UCSD-AML1 (cell line): Measurements from ENCODE around the gene EXO1.
"Not testable (repeated sequence)": the region's sequence is repeated elsewhere in the genome, so short reads cannot be mapped to it uniquely, and the experiment has no call there.

ENCODE experiments used
- DNase-seq: peaks from one replicate; lab custom pipeline; 2025; ENCODE audit not compliant: unreplicated experiment; lab: John Stamatoyannopoulos, UW

The EXO1 gene

DNA sequence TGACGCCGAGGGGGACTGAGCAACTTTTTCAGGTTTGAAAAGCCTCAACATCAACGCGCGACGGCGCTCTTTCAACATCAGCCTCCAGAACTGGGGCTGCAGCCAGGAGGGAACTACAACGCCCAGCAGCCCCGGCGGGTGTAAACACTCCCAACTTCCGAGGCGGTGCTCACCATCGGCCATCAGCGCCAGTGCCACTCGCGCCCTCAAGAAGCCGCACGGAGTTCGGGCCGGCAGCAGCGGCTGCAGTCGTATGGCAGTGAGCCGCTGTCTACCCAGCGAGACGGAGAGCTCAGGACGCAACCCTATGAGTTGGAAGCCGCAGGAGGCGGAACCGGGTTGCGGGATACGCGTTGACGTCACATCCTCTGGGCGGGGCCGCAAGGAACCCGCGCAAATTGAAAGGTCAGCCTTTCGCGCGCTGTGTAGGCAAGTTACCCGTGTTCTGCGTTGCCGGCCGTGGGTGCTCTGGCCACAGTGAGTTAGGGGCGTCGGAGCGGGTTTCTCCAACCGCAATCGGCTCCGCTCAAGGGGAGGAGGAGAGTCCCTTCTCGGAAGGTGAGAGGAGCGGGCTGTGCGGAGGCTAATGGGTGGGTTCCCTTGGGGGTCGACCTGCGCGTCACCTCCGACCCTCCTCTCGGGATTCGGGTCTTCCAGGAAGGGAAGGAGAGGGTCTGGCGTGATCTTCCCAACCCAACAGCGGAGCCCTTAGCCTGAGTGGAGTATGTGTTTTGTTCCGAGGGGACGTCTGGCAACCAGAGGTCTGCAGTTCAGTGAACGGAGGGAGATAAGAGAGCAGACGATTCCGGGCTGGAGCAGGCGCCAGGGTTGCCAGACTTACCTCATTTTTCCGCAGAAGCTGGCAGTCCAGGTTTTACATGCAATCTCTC lies at the start of gene EXO1:
Gene EXO1, plus strand, starts transcription at position 409 of the 890 bp plus-strand sequence. CDS start 2,222 bp downstream, outside the sequence.
- peak; percentile 95 for DNase-seq

DNA sequence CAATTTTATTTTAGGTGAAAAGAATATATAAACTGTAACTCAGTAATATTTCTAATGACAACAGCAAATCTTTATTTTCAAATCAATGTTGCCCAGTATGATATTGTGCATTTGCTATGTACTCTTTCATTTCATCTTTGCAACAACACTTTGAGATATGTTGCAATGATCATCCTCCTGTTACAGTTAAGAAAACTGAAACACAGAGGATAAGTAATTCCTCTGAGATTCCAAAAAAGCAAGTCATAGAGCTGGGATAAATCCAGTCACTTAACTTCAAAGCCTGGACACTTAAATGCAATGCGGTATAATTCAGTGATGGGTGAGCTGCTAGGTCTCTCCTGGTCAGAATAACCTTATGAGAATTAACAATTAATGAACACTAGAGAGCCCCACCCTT lies 48.6 kb upstream of the EXO1 start:
- DNase-seq: no peak

DNA sequence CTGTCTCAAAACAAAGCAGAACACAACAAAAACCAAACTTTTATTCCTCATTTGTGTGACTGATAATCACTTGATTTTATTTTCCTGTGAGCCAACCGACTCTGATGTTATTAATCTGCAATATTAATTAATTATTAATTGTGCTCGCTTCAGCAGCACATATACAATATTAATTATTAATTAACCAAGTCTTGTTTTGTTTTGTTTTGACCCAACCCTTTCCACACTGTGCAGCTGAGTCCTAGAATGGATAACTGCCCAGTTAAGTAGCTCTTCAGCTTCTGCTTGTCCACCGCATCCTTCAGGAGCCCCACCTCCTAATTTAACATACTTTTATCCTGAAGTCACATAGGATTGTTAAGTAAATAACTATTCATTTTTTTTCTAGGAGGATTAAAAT lies 47.4 kb upstream of the EXO1 start:
- no peak for DNase-seq

DNA sequence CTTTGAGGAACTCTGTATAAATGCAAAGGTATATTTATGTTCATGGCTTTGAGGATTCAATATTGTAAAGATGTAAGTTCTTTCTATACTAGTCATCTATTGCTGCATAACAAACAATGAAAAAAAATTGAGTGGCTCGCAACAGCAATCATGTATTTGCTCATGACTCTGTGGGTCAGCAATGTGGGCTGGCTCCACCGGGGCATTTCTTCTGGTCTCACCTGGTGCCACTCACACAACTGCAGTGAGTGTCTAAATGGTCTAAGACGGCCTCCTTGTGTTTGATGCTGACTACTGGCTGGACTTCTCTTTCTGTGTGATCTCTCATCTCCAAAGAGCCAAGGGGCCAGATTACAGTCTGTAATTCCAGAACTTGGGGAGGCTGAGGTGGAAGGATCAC lies 45.1 kb upstream of the EXO1 start:
- DNase-seq: no peak

DNA sequence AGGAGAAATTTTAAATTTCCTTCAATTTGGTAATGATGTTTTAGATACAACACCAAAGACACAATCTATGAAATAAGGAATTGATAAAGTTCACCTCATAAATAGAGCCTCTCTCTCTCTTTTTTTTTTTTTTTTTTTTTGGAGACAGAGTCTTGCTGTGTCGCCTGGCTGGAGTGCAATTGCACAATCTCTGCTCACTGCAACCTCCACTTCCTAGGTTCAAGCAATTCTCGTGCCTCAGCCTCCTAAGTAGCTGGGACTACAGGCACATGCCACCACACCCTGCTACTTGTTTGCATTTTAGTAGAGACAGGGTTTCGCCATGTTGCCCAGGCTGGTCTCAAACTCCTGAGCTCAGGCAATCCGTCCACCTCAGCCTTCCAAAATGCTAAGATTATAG lies 43.3 kb upstream of the EXO1 start:
- DNase-seq: not testable (repeated sequence)

DNA sequence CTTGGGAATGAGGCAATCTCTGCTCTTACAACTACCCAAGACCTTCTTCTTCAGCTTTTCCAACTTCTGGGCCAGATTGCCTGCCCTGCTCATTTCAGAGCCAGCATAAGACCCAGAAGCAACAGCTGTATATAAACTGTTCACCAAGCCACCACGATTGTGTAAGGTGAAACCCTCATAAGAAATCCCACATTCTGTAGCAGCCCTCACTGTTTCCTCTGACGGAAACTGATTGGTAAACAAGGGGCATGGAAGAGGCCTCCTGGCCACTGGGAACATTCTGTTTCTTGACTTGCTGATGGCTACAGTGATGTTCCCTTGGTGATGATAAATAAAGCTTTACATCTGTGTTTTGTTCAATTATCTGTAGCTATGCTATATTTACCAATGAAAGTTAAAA lies 39.7 kb upstream of the EXO1 start:
- DNase-seq: no peak

DNA sequence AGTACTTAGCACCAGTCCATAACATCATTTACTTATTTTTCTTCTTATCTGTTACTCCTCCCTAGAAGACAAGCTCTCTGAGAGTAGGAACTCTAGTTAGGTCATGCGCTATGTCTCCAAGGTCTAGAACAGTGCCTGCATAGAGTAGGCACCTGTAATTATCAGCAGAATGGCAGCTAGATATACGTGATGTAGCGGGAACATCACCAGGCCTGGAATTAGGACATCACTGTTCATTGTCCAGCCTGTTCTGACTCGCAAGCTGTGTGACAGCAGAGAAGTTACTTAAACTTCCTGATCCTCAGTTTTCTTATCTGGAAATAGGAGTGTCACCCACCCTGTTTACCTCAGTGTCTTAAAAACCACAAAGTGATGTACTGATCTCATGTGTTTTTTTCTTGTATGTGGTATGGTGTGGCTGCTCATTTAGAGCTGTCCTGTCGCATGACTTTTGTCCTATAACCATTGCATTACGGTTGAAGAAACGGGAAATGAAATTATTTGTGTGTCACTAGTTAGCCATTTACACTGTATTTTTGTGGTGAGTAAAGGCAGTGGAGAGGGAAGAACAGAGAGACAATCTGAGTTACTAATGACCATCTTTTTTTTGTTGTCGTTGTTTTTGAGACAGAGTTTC lies 37.1 kb upstream of the EXO1 start:
- no peak for DNase-seq

DNA sequence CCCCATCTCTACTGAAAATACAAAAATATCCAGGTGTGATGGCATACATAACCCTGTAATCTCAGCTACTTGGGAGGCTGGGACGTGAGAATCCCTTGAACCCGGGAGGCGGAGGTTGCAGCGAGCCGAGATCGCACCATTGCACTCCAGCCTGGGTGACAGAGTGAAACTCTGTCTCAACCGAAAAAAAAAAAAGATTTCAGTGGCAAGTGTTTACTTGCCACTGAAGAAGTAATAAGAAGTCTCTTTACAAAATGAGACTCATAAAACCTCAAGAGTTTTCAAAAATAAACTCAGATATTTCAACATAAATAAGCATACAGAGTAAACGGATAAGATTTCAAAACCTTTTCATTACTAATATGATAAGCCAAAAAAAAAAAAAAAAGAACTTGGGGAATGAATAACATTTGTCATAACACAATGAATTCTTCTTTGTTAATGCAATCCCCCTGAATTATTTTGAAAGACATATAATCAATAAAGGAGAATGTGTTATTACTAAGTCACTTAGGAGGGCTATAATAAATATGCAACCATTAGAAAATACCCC lies 34.2 kb upstream of the EXO1 start:
- DNase-seq: no peak

DNA sequence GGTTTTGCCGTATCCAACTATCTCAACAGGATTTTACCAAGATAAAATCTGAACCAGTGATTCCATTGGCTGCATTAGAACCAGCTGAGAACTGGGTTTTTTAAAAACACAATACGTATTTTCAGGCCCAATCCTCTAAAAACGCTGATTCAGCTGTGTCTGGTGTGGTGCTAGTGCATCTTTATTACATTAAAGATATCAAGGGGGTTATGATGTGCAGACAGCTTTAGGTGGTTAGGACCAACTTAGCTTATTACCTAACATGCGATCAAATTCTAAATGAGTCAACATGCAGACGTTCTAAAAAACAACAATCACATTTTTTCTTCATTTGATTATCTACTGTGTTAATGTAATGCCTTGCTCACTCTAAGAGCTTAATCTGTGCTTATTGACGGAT lies 32.0 kb upstream of the EXO1 start:
- DNase-seq: no peak

DNA sequence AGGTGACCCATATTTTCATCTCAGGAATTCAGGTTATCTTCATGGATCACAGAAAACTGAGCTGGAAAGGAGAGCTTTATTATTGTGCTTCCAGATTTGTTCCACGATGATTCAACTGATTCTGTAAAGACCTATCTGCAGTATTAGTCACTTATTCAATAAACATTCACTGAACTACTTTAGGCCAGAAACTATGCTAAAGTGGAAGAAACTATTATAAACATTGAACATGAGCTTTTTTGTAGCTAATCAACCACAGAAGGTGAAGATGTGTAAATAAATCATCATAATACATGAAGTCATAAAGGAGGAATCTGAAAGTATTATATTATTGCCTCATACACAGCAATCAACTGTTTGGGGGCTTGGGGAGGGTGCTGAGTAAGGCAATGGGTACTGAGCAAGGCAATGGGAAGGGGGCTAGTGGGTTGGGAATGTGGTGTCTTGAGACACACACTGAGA lies 30.6 kb upstream of the EXO1 start:
- no peak for DNase-seq

DNA sequence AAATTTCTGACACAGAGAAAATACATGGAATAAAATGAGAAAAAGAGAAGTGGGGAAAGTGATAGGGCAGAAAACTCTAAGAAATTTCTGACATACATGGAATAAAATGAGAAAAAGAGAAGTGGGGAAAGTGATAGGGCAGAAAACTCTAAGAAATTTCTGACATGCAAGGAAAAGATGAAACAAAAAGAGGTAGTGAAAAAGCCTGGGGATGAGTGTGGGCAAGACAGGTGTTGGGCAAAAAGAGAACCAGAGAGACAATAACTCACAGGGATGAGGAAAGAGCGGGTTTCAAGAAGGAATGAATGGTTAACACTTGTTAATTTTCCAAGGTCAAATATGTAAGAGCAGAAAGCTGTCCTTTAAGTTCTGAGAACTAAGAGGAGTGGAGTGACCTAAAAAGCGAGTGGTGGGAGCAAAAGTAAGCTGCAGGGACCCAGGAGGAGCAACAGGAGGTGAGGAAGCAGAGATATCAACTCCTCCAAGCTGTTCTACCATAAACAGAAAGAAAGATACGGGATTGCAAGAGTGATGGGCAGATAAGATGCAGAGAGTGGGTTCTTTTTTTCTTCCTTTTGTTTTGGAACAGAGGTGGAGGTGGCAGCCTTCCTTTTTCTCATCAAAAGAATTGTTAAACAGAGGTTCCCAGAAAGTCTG lies 29.9 kb upstream of the EXO1 start:
- DNase-seq: no peak

DNA sequence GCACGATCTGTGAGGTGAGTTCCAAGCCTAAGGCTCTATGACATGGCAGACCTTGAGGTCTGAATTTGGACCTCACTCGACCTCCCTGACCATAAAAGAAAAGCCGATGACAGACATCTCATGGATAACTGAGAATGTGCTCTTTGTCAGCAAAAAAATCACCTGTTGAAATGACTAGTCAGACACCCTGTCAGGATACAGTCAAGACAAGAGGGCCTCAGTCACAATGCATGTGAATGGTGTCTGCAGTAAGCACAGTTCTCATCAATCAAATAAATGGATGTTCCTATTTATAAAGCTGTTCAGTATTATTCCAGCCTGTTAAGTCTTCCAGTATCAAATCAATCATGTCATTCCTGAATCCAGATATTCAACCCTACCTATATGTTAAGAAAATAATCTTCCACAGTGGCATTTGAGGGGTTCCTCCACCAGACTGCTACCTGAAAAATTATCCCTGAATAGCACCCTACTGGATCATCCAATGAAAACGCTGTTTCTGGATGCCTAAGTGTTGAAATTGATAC lies 28.6 kb upstream of the EXO1 start:
- no peak for DNase-seq

DNA sequence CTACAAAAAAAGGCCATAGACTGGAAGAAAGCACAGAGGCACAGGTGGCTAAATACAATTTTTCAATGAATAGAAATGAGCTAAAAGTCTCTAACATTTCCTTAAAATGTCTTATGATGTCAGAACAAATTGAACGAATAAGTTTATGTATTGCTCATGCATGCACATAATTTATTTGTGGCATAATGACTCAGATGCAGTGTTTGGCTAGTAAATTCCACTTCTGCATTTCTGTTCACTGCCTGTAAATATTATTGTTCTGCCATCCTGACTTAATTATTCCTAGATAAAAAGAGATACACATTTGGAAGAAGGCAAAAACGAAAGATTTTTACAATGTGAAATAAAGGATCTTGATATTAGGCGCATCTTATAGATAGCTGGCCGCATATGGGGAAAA lies 26.6 kb upstream of the EXO1 start:
- no peak for DNase-seq

DNA sequence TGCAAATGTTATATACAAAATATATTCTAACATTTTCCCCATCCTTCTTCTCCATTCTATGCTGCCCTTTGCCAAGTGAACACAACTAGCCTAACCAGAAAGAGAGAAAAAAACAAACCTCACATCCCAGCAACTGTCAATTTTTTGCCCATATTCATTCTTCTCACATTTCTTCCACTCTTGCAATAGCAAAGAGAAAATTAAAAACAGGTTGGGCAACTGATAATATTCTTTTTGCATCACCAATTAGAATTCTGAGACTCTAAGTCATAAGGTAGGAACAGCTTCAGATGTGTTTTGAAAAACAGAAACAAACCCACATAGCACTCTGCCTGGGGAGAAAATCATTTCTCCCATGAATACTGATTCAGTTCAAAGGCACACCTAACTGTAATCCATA lies 25.2 kb upstream of the EXO1 start:
- no peak for DNase-seq

DNA sequence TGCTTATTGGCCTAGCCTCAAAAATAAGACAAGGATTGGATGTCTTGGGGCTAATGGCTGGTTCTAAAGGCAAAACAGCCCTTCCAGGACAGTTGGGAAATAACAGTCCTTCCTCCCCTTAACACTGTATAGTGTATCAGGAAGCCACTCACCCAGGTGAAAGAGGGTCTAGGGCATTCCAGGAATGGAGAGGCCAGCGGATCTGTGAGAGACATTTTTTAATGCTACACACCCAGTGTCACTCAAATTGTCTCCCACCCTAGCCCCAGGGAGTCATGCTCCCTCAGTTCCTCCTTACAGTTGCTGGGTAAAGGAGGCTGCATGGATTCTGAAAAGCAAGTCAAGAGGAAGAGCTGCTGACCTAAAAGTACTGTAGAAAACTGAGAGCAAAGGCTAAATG lies 24.1 kb upstream of the EXO1 start:
- no peak for DNase-seq

DNA sequence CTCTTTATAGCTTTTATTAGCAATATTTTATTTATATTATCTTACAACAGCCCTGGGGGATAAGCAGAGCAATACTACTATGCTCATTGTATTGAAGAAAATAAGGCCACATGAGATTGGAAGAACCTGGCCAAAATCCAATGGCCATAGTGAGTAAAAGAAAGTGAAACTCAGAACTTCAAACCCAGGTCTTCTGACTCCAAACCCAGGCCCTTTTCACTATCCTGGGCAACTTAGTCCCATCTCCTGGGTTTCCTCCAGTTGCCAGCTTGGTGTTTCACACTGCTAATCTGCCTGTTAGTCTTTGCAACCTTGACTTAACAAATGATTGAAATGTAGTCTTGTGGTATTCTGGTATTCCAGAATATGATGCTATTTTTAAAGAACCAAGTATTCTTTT lies 22.4 kb upstream of the EXO1 start:
- DNase-seq: no peak

DNA sequence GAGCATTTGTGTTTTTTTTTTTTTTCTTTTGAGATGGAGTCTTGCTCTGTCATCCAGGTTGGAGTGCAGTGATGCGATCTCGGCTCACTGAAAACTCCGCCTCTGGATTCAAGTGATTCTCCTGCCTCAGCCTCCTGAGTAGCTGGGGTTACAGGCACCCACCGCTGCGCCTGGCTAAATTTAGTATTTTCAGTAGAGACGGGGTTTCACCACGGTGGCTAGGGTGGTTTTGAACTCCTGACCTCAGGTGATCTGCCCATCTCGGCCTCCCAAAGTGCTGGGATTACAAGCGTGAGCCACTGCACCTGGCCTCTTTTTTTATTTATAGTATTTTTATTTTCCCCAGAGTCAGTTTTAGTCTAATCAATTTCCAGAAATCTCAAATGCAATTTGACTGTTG lies 21.4 kb upstream of the EXO1 start:
- not testable (repeated sequence) for DNase-seq

DNA sequence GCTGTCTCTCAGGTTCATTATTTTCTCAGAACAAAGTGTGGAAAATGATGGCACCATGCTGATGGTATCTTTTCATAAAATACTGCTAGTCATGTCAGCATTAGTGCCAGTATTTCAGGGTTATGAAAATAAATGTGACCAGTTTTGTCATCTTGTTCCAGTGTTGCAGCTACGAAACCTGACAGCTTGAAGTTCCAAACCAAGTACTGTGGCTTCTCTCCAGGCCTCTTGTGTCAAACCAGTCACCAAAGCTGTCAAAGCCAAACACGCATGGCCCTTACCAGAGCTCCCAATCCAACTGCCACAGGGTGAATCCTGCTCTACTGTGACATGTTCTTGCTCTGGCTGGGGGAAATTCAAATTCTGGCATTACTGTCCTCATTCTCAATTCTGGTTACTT lies 20.7 kb upstream of the EXO1 start:
- DNase-seq: no peak

DNA sequence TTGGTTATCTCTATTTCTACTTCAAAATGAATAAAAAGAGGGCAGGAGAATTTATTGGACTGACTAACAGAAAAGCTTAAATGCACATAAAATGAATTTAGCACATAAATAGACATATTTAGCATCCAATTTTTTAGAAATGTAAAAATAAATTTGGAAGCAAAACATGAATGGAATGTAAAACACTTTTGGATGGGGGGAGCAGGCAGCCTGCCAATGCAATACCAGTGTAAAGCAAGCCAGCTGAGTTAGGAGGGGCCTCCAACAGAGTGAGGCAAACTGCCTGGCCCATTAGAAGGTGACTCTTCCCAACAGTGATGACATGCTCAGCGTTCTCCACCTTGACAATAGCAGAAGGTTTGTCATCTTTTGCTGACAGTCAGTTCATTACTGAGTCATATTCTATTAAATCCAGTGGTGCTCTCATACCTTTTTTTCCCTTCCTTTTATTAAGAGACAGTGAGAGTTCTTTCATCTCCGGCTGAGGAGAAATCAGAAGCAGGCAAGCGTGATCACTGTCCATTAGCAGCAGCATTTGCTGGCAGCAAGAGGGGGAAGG lies 19.5 kb upstream of the EXO1 start:
- no peak for DNase-seq

DNA sequence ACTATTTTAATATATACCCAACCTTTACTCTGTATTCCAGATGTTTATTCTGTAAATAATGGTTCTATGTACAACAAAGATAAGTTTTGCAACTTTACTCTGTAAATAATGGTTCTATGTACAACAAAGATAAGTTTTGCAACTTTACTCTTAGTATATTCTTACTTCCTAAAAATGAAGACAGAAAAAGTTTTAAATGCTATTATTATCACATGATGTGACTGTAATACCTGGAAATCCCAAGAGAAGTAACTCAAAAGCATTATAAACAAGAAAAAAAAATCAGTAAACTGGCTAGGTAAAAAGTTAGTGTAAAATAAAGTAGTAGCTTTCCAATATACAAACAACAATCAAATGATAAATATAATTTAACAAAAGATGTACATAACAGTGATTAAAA lies 18.5 kb upstream of the EXO1 start:
- no peak for DNase-seq

DNA sequence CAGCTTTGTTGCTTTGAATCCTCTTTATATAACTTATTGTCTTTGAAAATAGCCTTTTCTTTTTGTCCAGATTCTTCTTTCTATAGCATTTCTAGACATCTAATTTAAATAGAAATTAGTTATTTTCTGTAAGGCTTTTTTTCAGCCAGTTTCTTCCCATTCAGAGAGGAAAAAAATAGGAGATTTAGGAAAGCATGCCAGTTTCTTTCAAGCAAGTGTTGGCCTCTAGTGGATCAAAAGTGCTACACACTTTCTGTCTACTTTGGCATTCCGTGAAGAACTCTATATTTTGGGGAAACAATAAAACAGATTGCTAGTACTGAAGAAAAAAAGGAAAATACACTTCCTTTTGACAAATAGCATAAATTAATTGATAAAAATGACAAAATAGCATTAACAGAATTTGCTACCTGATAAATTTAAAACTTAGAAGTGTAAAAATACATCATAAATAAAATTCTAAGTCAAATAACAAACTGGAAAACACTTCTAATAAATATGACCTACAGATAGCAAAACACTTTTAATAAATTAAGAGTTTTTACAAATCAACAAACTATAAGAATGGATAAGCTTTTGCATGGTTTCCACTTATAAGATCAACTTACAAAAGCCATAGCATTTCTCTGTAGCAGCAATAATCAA lies 13.1 kb upstream of the EXO1 start:
- no peak for DNase-seq
